ENCODE results near the gene UBE3C. TPM values are rescaled to one million over a fixed set of nuclear protein-coding genes. Genes with fewer than 3 reads are reported as not detected.

UBE3C gene
- total and polyA plus RNA-seq, 2 of the 13 experiments (the other 11 are each of a cell fraction or from before 2014, with no cell fraction given), result 27.0 to 48.2 TPM

DNA sequence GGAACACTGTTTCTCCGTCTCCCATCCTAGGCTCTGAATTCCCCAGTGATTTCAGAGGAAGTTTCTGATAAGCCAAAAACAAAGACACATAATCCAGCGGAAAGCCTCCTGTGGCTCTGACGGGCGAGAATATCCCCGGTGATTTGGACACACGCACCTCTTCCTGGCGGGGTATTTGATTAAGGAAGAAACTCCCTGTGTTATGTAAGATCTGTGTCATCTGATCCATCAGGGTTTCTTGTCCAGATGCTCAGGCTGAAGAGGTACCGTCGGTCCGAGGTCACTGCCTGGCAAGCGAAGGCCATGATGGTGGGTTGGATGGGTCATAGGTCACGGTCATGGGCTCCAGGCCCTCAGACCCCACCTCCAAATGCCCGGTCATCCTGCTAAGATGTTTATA lies 158.5 kb downstream of the UBE3C start (continued):
- TF ChIP-seq ZNF780A (CRISPR knock-in tag; IDR thresholded peaks at IDR 0.05), result no peak
- TF ChIP-seq ZNF713 (CRISPR knock-in tag; IDR thresholded peaks at IDR 0.05), result no peak
- no peak for TF ChIP-seq HNRNPUL1 (IDR thresholded peaks at IDR 0.05; ENCODE audit: low read depth, low read length)
- TF ChIP-seq, protein P1, sequence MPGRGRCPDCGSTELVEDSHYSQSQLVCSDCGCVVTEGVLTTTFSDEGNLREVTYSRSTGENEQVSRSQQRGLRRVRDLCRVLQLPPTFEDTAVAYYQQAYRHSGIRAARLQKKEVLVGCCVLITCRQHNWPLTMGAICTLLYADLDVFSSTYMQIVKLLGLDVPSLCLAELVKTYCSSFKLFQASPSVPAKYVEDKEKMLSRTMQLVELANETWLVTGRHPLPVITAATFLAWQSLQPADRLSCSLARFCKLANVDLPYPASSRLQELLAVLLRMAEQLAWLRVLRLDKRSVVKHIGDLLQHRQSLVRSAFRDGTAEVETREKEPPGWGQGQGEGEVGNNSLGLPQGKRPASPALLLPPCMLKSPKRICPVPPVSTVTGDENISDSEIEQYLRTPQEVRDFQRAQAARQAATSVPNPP (CRISPR knock-in tag; IDR thresholded peaks at IDR 0.05), result no peak
- TF ChIP-seq TBP (CRISPR knock-in tag; IDR thresholded peaks at IDR 0.05), result no peak
- peak; percentile 26; the same call in 1 of the 2 replicates for TF ChIP-seq SAP130 (CRISPR knock-in tag; IDR thresholded peaks at IDR 0.05; ENCODE audit: low read depth)
- no peak for TF ChIP-seq TP53 (CRISPR knock-in tag; conservative IDR thresholded peaks at IDR 0.05)
- TF ChIP-seq SALL1 (CRISPR knock-in tag; IDR thresholded peaks at IDR 0.05), result peak; percentile 52; the same call in 1 of the 2 replicates
- TF ChIP-seq ZBTB42 (CRISPR knock-in tag; IDR thresholded peaks at IDR 0.05), result no peak
- TF ChIP-seq, protein P2, sequence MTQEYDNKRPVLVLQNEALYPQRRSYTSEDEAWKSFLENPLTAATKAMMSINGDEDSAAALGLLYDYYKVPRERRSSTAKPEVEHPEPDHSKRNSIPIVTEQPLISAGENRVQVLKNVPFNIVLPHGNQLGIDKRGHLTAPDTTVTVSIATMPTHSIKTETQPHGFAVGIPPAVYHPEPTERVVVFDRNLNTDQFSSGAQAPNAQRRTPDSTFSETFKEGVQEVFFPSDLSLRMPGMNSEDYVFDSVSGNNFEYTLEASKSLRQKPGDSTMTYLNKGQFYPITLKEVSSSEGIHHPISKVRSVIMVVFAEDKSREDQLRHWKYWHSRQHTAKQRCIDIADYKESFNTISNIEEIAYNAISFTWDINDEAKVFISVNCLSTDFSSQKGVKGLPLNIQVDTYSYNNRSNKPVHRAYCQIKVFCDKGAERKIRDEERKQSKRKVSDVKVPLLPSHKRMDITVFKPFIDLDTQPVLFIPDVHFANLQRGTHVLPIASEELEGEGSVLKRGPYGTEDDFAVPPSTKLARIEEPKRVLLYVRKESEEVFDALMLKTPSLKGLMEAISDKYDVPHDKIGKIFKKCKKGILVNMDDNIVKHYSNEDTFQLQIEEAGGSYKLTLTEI (CRISPR knock-in tag; conservative IDR thresholded peaks at IDR 0.05), result no peak
- TF ChIP-seq REST (IDR thresholded peaks at IDR 0.05; ENCODE audit: borderline replicate concordance in 1 of 2, low read depth in 1 of 2, low read length in 2 of 2), result no peak
- TF ChIP-seq, protein P3, sequence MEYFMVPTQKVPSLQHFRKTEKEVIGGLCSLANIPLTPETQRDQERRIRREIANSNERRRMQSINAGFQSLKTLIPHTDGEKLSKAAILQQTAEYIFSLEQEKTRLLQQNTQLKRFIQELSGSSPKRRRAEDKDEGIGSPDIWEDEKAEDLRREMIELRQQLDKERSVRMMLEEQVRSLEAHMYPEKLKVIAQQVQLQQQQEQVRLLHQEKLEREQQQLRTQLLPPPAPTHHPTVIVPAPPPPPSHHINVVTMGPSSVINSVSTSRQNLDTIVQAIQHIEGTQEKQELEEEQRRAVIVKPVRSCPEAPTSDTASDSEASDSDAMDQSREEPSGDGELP (IDR thresholded peaks at IDR 0.05; ENCODE audit: borderline replicate concordance, low read depth), result 0 out of 2 replicates have a peak, but pooled peaks have one; percentile 26
- no peak for TF ChIP-seq MAFG (CRISPR knock-in tag; IDR thresholded peaks at IDR 0.05)
- TF ChIP-seq HCFC1 (IDR thresholded peaks at IDR 0.05; ENCODE audit: low read depth, low read length), result no peak
- peak; percentile 64; the same call in 1 of the 2 replicates for TF ChIP-seq RXRB (CRISPR knock-in tag; IDR thresholded peaks at IDR 0.05; ENCODE audit: borderline replicate concordance)
- TF ChIP-seq JARID2 (CRISPR knock-in tag; IDR thresholded peaks at IDR 0.05; ENCODE audit: insufficient replicate concordance), result no peak
- TF ChIP-seq SAFB2 (CRISPR knock-in tag; IDR thresholded peaks at IDR 0.05; ENCODE audit: borderline replicate concordance, low read depth), result no peak
- no peak for TF ChIP-seq NFE2 (CRISPR knock-in tag; IDR thresholded peaks at IDR 0.05)
- 0 out of 2 replicates have a peak, but pooled peaks have one; percentile 29 for TF ChIP-seq HDAC1 (CRISPR knock-in tag; IDR thresholded peaks at IDR 0.05)
- TF ChIP-seq ZEB1 (IDR thresholded peaks at IDR 0.05; ENCODE audit: insufficient replicate concordance, low read depth), result no peak
- TF ChIP-seq SUZ12 (IDR thresholded peaks at IDR 0.05; ENCODE audit: low read depth, low read length), result no peak
- no peak for TF ChIP-seq ZNF563 (CRISPR knock-in tag; IDR thresholded peaks at IDR 0.05)
- TF ChIP-seq PPARG (CRISPR knock-in tag; conservative IDR thresholded peaks at IDR 0.05), result no peak
- no peak for TF ChIP-seq ZNF432 (CRISPR knock-in tag; IDR thresholded peaks at IDR 0.05; ENCODE audit: borderline replicate concordance)
- no peak for TF ChIP-seq TBX2 (CRISPR knock-in tag; IDR thresholded peaks at IDR 0.05; ENCODE audit: borderline replicate concordance)

Data from HepG2 (cell line).